Smooth muscle cell (in vitro differentiated cells): ENCODE results near the gene FANCL. TPM values are rescaled to one million over a fixed set of nuclear protein-coding genes. Genes with fewer than 3 reads are reported as not detected.
"Not testable (repeated sequence)": the region's sequence is repeated elsewhere in the genome, so short reads cannot be mapped to it uniquely, and the experiment has no call there.

Experiments
- DNase-seq: peaks from one replicate; lab custom pipeline; 2025; ENCODE audit not compliant: unreplicated experiment; lab: John Stamatoyannopoulos, UW
- H2AFZ ChIP-seq: fragments of 200-600 bp; sonication (generic); 2 replicates; pipeline ENCODE4 v1.6.0; 2016; ENCODE audit warnings: antibody characterized with exemption, low read depth, mild to moderate bottlenecking
- H3F3A ChIP-seq: fragments of 200-600 bp; sonication (generic); 2 replicates; pipeline ENCODE4 v1.6.0; 2017; ENCODE audit warnings: antibody characterized with exemption, low read depth
- H3K27ac ChIP-seq: fragments of 200-600 bp; sonication (generic); 2 replicates; pipeline ENCODE4 v1.5.1; 2016; ENCODE audit warnings: low read depth, mild to moderate bottlenecking
- H3K27me3 ChIP-seq: fragments of 200-600 bp; sonication (generic); 2 replicates; pipeline ENCODE4 v1.6.1; 2016; ENCODE audit warnings: low read depth, mild to moderate bottlenecking
- H3K36me3 ChIP-seq: fragments of 200-600 bp; sonication (generic); 2 replicates; pipeline ENCODE4 v1.5.1; 2016; ENCODE audit warnings: low read depth
- H3K4me1 ChIP-seq: fragments of 200-600 bp; sonication (generic); 2 replicates; pipeline ENCODE4 v1.5.1; 2016; ENCODE audit warnings: low read depth
- H3K4me2 ChIP-seq: fragments of 200-600 bp; sonication (generic); 2 replicates; pipeline ENCODE4 v1.6.0; 2016; ENCODE audit warnings: mild to moderate bottlenecking
- H3K4me3 ChIP-seq: fragments of 200-600 bp; sonication (generic); 2 replicates; pipeline ENCODE4 v1.5.1; 2016; ENCODE audit warnings: mild to moderate bottlenecking
- H3K79me2 ChIP-seq: fragments of 200-600 bp; sonication (generic); 2 replicates; pipeline ENCODE4 v1.6.0; 2016; ENCODE audit warnings: low read depth, mild to moderate bottlenecking
- H3K9ac ChIP-seq: fragments of 200-600 bp; sonication (generic); 2 replicates; pipeline ENCODE4 v1.6.0; 2016; ENCODE audit warnings: low read depth
- H3K9me3 ChIP-seq: fragments of 200-600 bp; sonication (generic); replicated peaks from 2 replicates; pipeline ENCODE4 v1.5.1; 2016; ENCODE audit warnings: low read depth
- H4K20me1 ChIP-seq: fragments of 200-600 bp; sonication (generic); 2 replicates; pipeline ENCODE4 v1.6.0; 2016; ENCODE audit warnings: low read depth
- CTCF ChIP-seq: fragments of 200-600 bp; sonication (generic); IDR thresholded peaks from 2 replicates; pipeline ENCODE4 v1.5.1; 2017; ENCODE audit warnings: borderline replicate concordance, mild to moderate bottlenecking, antibody characterized with exemption; ENCODE audit not compliant: insufficient read depth, poor library complexity, severe bottlenecking
- WGBS: methylation state at CpG from one replicate; pipeline ENCODE4 v1.1.7; 2016; ENCODE audit warnings: low lambda C conversion rate; 5-methylcytosine and 5-hydroxymethylcytosine counted together
- polyA plus RNA-seq: library from polyadenylated mRNA; unstranded; fragments of >200 nt; fragmentation: Nextera tagmentation; extraction: Ambion mirVana; gene quantifications from 2 replicates; pipeline ENCODE4 v1.2.1, GENCODE V29; 2016
- total RNA-seq: library from RNA; depleted of rRNA; stranded (reverse); fragments of >200 nt; gene quantifications from 2 replicates; pipeline ENCODE4 v1.2.3, GENCODE V29; 2014

FANCL gene
- total and polyA plus RNA-seq, 2 experiments from 2014 or later: 17.2 to 27.5 TPM

GRCh38 chr2:58170334-58170933 lies 70.7 kb downstream of the FANCL start:
- H3K36me3 ChIP-seq, H3K9me3 ChIP-seq, H3K4me2 ChIP-seq, H3K9ac ChIP-seq, H3K4me1 ChIP-seq, H3K27ac ChIP-seq, DNase-seq, H3K27me3 ChIP-seq, H3F3A ChIP-seq, H3K79me2 ChIP-seq, H2AFZ ChIP-seq, H4K20me1 ChIP-seq, H3K4me3 ChIP-seq: not testable (repeated sequence)
- WGBS: 93% methylated on average over 7 of the region's 7 CpGs

GRCh38 chr2:58169845-58170244 lies 71.3 kb downstream of the FANCL start:
- H3K36me3 ChIP-seq, H3K9ac ChIP-seq, H3K27me3 ChIP-seq, H3K4me1 ChIP-seq, H3F3A ChIP-seq, DNase-seq, H3K27ac ChIP-seq, H2AFZ ChIP-seq, H3K9me3 ChIP-seq, H4K20me1 ChIP-seq, H3K4me3 ChIP-seq, H3K79me2 ChIP-seq, H3K4me2 ChIP-seq: not testable (repeated sequence)

- not testable (repeated sequence) for DNase-seq, H3K36me3 ChIP-seq, H3K4me1 ChIP-seq, H3K27ac ChIP-seq, H3K27me3 ChIP-seq, H3K9ac ChIP-seq, H3K9me3 ChIP-seq, H3F3A ChIP-seq, H2AFZ ChIP-seq, H3K4me2 ChIP-seq, H3K4me3 ChIP-seq, H3K79me2 ChIP-seq, H4K20me1 ChIP-seq
- 97% methylated on average over 6 of the region's 6 CpGs for WGBS
Measured at GRCh38 chr2:58168130-58168529, 73.0 kb downstream of the FANCL start.

GRCh38 chr2:58163913-58164312 lies 77.2 kb downstream of the FANCL start:
- no peak overlapping the region for H3K9ac ChIP-seq
- H3K4me1 ChIP-seq: no peaks in the 10 kb centered on the region
- no peaks in the 10 kb centered on the region for H3K79me2 ChIP-seq
- H2AFZ ChIP-seq: no peak overlapping the region
- no peak for DNase-seq
- no peak for TF ChIP-seq CTCF
- H3K4me2 ChIP-seq: no peak overlapping the region
- H3K9me3 ChIP-seq: no peaks in the 10 kb centered on the region
- H3K27me3 ChIP-seq: no peaks in the 10 kb centered on the region
- no peaks in the 10 kb centered on the region for H4K20me1 ChIP-seq
- H3K27ac ChIP-seq: no peak overlapping the region
- no peak overlapping the region for H3K4me3 ChIP-seq
- H3F3A ChIP-seq: no peaks in the 10 kb centered on the region
- 95% methylated on average over 3 of the region's 3 CpGs for WGBS
- H3K36me3 ChIP-seq: peaks cover 4% of the 10 kb centered on the region

- Histone ChIP-seq H3K36me3 (peaks cover 4% of the 10 kb centered on the region), H2AFZ (no peak overlapping the region), H3K9me3 (no peaks in the 10 kb centered on the region), H3K27me3 (no peaks in the 10 kb centered on the region), H3F3A (no peaks in the 10 kb centered on the region), H3K9ac (no peak overlapping the region), H3K4me1 (peaks cover 5% of the 10 kb centered on the region), H3K4me3 (no peak overlapping the region), H3K79me2 (no peaks in the 10 kb centered on the region), H3K4me2 (no peak overlapping the region), H4K20me1 (no peaks in the 10 kb centered on the region), H3K27ac (no peak overlapping the region)
- DNase-seq: no peak
- no peak for TF ChIP-seq CTCF
- WGBS: 93% methylated on average over 4 of the region's 4 CpGs
Measured at GRCh38 chr2:58158481-58158880, 82.6 kb downstream of the FANCL start.
